Right lobe of liver (tissue), 6 donors: ENCODE measurements around the gene TBKBP1. TPM values are rescaled to one million over a fixed set of nuclear protein-coding genes. Genes with fewer than 3 reads are reported as not detected.
"Not testable (repeated sequence)": the region's sequence is repeated elsewhere in the genome, so short reads cannot be mapped to it uniquely, and the experiment has no call there.

Experiments used
- ATAC-seq, 4 donors: fragments of 200-7000 bp; cut with Tn5 transposase; one replicate each; pipeline ENCODE4 v1.9.1; 2020; ENCODE audit warnings: mild to moderate bottlenecking in 4 of 4, moderate library complexity in 4 of 4
- DNase-seq, 3 donors: peaks; one replicate each; pipeline ENCODE4 v3.0.0-alpha.2; 2020
- H3K27ac ChIP-seq, 3 donors: fragments of 200-600 bp; one replicate each; pipeline ENCODE4 v1.8.0; 2022
- H3K27me3 ChIP-seq, 2 donors: fragments of 200-600 bp; one replicate each; pipeline ENCODE4 v1.8.0; 2022
- H3K36me3 ChIP-seq, 4 donors: fragments of 200-600 bp; sonication (generic) in 1 of 4; one replicate each; pipeline versions ENCODE4 v1.5.1 to v1.8.0; 2017 to 2022; ENCODE audit warnings: control low read depth in 1 of 4
- H3K4me1 ChIP-seq, 4 donors: fragments of 200-600 bp; sonication (generic) in 1 of 4; one replicate each; pipeline versions ENCODE4 v1.5.1 to v1.8.0; 2017 to 2022; ENCODE audit warnings: control low read depth in 1 of 4
- H3K4me3 ChIP-seq, 3 donors: fragments of 200-600 bp; one replicate each; pipeline ENCODE4 v1.8.0; 2022
- H3K9me3 ChIP-seq, 4 donors: fragments of 200-600 bp; sonication (generic) in 1 of 4; one replicate each; pipeline versions ENCODE4 v1.5.1 to v1.8.0; 2017 to 2022; ENCODE audit warnings: control low read depth in 1 of 4
- POLR2A ChIP-seq: fragments of 450-650 bp; IDR thresholded peaks from one replicate; pipeline ENCODE4 v1.6.1; 2017; ENCODE audit warnings: antibody characterized with exemption, mild to moderate bottlenecking
- WGBS: methylation state at CpG from one replicate; pipeline ENCODE4 v1.1.6; 2018; ENCODE audit warnings: low coverage, low lambda C conversion rate; ENCODE audit not compliant: insufficient coverage; ENCODE audit errors: missing lambda C conversion rate; 5-methylcytosine and 5-hydroxymethylcytosine counted together
- intact Hi-C, 2 donors: fragments of 100-400 bp; cut with DNase I; formaldehyde crosslinking; loops; one replicate each; pipeline versions ENCODE4 v1.11.2 to v1.14.1; 2022
- total RNA-seq, 6 experiments: library from RNA; depleted of rRNA in 2 of 6; stranded (reverse); fragments of >200 nt in 2 of 6; fragmentation: NEBNext Ultra II Directional in 3 of 6; extraction: Animal tissue kit (Norgen Biotek cat#: 25700) in 3 of 6; gene quantifications; one replicate each; pipeline versions ENCODE4 v1.1.0 to v1.2.4, GENCODE V29; 2016 to 2023
- TF ChIP-seq, protein P1 (sequence below), 4 donors: fragments of 200-600 bp in 3 of 4; fragments of 450-650 bp in 1 of 4; IDR thresholded peaks; one replicate each; pipeline versions ENCODE4 v1.5.1 to v1.8.0; 2016 to 2022; ENCODE audit warnings: antibody characterized with exemption in 4 of 4, mild to moderate bottlenecking in 2 of 4
- donor health status: DM: no; HTN: yes; CAD: no.
- donor health status: DM: no; HTN: no; CAD: no.
- donor health status: DM: no; HTN: no; CAD: no.
- donor health status: DM: no; HTN: yes; CAD: no.
- donor health status: DM: no; HTN: yes; CAD: no.

Gene TBKBP1
- total RNA-seq, 6 experiments from 2014 or later: 1.2 to 3.2 (median 2.2) TPM

DNA sequence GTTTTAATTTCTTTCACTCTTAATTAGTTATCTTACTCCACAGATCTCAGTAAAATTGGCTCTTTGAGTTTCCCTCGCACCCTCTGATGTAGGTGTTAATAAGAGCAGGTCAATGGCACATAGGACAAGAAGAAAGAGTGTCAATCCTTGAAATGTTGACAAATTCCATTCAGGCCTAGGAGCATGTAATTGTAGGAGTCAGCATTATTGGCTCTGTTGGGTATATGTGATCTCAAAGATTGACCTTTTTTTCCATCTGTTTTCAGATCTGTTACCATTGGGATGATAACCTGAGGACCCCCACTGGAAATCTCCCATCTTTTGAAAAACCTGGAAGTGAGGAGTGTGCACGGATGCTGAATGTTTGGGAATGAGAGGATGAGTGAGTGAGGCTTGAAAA, 11.8 kb upstream of the TBKBP1 start:
- no peak overlapping the region for H3K4me3 ChIP-seq
- no peaks in the 10 kb centered on the region for H3K27me3 ChIP-seq
- no peaks in the 10 kb centered on the region for H3K9me3 ChIP-seq
- 82% methylated on average over 2 of the region's 2 CpGs for WGBS
- peaks cover 0 to 9% (median 0%) of the 10 kb centered on the region in 4 donors for H3K4me1 ChIP-seq
- DNase-seq (no peak), ATAC-seq (no peak)
- intact Hi-C loops: no loop called here
- H3K36me3 ChIP-seq: peaks cover 9 to 68% (median 42%) of the 10 kb centered on the region in 4 donors
- TF ChIP-seq, protein P1, sequence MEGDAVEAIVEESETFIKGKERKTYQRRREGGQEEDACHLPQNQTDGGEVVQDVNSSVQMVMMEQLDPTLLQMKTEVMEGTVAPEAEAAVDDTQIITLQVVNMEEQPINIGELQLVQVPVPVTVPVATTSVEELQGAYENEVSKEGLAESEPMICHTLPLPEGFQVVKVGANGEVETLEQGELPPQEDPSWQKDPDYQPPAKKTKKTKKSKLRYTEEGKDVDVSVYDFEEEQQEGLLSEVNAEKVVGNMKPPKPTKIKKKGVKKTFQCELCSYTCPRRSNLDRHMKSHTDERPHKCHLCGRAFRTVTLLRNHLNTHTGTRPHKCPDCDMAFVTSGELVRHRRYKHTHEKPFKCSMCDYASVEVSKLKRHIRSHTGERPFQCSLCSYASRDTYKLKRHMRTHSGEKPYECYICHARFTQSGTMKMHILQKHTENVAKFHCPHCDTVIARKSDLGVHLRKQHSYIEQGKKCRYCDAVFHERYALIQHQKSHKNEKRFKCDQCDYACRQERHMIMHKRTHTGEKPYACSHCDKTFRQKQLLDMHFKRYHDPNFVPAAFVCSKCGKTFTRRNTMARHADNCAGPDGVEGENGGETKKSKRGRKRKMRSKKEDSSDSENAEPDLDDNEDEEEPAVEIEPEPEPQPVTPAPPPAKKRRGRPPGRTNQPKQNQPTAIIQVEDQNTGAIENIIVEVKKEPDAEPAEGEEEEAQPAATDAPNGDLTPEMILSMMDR (IDR thresholded peaks at IDR 0.05): no peak
- H3K27ac ChIP-seq: no peak overlapping the region

DNA sequence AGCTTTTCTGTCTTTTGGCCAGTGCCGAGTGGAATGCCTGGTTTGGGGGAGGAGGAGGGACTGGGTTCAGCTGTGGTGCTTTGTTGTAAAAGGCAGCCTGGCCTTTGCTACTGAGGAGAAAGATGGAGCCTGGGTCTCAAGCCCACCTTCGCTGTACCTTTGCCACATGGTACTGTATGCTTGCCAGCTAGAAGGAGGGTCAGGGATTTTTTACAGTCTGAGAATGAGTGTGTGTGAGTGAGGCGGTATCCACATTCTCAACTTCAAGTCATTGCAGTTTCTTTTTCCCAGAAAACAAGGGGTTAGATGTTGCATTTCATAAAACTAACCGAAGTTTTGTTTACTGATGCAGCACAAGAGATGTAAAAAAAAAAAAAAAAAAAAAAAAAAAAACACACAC, 11.2 kb upstream of the TBKBP1 start:
- ATAC-seq, H3K27me3 ChIP-seq, intact Hi-C loops, DNase-seq, H3K4me3 ChIP-seq, H3K9me3 ChIP-seq, H3K27ac ChIP-seq: not testable (repeated sequence)
- H3K4me1 ChIP-seq: peaks cover 0 to 11% (median 0%) of the 10 kb centered on the region in 4 donors
- WGBS: 50% methylated on average over 2 of the region's 4 CpGs
- peaks cover 7 to 62% (median 39%) of the 10 kb centered on the region in 4 donors for H3K36me3 ChIP-seq

DNA sequence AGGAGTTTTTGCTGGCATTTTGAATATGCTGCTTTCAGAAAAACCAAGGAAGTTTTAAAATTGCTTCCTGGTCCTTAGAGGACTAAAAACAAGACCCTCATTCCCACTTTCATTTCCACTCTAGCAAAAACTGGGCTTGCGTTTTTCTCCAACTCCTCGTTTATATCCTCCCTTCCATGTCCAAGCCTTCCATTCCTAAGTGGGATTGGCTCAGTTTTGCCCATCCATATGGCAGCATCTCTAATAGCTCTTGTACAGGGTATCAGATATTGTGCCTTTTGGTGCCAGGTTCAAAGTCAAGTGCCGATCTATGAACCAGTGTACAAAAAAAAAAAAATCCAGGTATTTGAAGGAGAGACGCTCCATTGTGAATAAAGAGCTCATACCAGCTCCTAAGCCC, 9.9 kb upstream of the TBKBP1 start:
- no peaks in the 10 kb centered on the region for H3K27me3 ChIP-seq
- WGBS: 84% methylated on average over 4 of the region's 4 CpGs
- no peak overlapping the region for H3K27ac ChIP-seq
- ATAC-seq: no peak
- H3K4me3 ChIP-seq: no peak overlapping the region
- no peak for DNase-seq
- H3K9me3 ChIP-seq: no peaks in the 10 kb centered on the region
- TF ChIP-seq, protein P1 (IDR thresholded peaks at IDR 0.05): no peak
- TF ChIP-seq POLR2A: no peak
- intact Hi-C loops: no loop called here
- peaks cover 0 to 50% (median 28%) of the 10 kb centered on the region in 4 donors for H3K36me3 ChIP-seq
- peaks cover 0 to 11% (median 0%) of the 10 kb centered on the region in 4 donors for H3K4me1 ChIP-seq

DNA sequence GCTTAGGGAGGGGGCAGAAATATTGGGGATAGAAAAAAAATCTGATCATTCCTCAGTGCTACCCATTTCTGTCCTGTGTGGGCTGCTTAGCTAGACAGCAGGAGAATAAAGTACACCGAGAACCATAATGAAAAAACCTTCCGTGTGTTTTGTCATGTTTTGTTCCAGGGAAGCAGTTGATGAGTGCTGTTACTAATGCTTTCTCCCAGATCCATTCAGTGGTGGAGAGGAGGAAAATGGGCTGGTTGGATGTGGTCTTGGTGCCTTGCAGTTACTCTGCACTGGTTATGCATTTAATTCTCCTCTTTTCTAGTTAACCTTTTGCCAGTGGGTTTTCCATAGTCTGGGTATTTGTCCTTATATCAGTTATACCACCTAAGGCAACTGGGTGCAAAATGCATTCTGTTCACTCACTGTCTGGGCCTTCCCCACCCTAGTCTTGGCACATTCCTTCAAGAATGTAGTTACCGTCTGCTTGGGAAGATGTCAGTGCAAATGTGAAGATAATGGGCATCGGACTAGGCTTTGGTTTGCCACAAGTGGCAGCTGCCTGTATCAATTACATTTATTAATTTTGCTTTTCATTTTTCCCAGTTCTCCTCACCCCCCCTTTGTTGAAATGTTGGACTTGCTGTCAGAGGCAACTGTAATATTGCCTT, 9.3 kb upstream of the TBKBP1 start:
- Histone ChIP-seq H3K9me3 (no peaks in the 10 kb centered on the region), H3K27me3 (no peaks in the 10 kb centered on the region), H3K4me3 (no peak overlapping the region), H3K36me3 (peaks cover 0 to 43% (median 24%) of the 10 kb centered on the region in 4 donors), H3K27ac (no peak overlapping the region), H3K4me1 (peaks cover 0 to 11% (median 0%) of the 10 kb centered on the region in 4 donors)
- intact Hi-C loops: no loop called here
- no peak for DNase-seq
- WGBS: 92% methylated on average over 4 of the region's 4 CpGs
- no peak for ATAC-seq
- no peak for TF ChIP-seq POLR2A
- TF ChIP-seq, protein P1 (IDR thresholded peaks at IDR 0.05): no peak

DNA sequence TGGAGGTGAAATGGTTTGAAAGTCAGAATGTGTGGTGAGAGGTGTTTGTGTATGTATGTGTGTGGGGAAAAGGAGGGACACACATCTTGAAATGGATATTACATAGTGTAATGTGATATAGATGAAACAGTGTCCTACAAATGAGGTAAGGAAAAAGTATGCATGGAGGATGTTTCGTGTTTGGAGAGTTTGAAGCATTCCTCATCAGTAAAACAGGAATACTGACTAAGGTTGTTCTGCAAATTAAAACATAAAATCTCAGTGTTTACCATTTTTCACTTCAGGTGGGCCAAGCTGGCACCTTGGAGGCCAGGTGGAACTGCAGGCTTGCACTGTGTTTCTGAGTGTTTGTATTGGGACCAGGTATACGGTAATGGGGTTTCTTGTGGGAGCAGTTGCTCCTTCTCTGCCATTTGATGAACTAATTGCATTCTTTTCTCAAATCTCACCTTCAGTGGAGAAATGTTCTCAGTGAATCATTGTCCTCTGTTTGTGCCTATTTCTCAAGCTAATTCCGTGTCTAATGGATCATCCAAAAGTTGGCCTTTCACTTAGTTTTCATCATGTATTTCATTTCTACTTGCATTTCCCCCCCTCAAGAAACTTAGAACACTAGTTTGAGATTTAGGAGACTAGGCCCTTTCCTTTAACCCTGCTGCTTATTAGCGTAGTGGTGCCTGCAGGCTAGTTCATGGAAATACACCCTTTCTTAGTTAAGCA, 8.2 kb upstream of the TBKBP1 start:
- Histone ChIP-seq H3K4me1 (peaks cover 0 to 11% (median 0%) of the 10 kb centered on the region in 4 donors), H3K36me3 (peaks cover 0 to 33% (median 18%) of the 10 kb centered on the region in 4 donors), H3K4me3 (no peak overlapping the region), H3K27ac (no peak overlapping the region), H3K27me3 (no peaks in the 10 kb centered on the region), H3K9me3 (no peaks in the 10 kb centered on the region)
- 87% methylated on average over 4 of the region's 4 CpGs for WGBS
- intact Hi-C loops: no loop called here
- no peak for DNase-seq
- no peak for ATAC-seq
- TF ChIP-seq POLR2A: no peak
- TF ChIP-seq, protein P1 (IDR thresholded peaks at IDR 0.05): no peak
